Sigmoid colon (tissue), 4 donors: ENCODE data around the gene SPTLC1.

Experiments
- CTCF ChIP-seq, 4 experiments: fragments of 450-650 bp in 3 of 4; fragments of 200-600 bp in 1 of 4; IDR thresholded peaks; one replicate each; pipeline ENCODE4 v1.5.1; 2016 to 2019; ENCODE audit warnings: antibody characterized with exemption in 4 of 4, mild to moderate bottlenecking in 3 of 4, moderate library complexity in 2 of 4
- POLR2A ChIP-seq, 2 donors: fragments of 450-650 bp; IDR thresholded peaks; one replicate each; pipeline ENCODE4 v1.6.1; 2016; ENCODE audit warnings: antibody characterized with exemption in 2 of 2, mild to moderate bottlenecking in 2 of 2, moderate library complexity in 2 of 2
- POLR2AphosphoS5 ChIP-seq, 4 donors: sonication (generic); formaldehyde crosslinking; IDR thresholded peaks; one replicate each; pipeline ENCODE4 v1.6.1; 2017; ENCODE audit warnings: antibody characterized with exemption in 4 of 4

DNA sequence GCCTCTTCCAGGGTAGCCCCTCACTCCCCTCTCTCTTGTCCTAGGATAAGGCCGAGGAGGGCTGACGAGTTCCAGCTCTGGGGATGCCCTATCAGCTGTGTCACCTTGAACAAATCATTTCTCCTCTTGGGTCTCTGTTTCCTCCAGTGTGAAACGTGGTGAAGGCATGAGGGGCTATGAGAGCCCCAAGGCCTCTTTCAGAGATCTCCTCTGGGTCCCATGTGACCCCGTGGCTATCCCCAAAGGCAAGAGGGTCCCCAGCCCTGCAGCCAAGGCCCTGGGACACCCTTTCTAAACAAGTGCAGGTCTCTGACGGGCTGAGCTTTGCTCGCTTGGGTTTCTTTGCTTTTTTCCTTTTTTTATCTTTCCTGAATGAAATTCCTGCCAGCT, 25.5 kb upstream of the SPTLC1 start:
- TF ChIP-seq POLR2AphosphoS5 (IDR thresholded peaks at IDR 0.05) (no peak), CTCF (IDR thresholded peaks at IDR 0.05) (no peak), POLR2A (IDR thresholded peaks at IDR 0.05) (no peak)
